Measurements from ENCODE around the gene TNPO2. TPM values are rescaled to one million over a fixed set of nuclear protein-coding genes. Genes with fewer than 3 reads are reported as not detected.

TNPO2 gene
- total RNA-seq, 1 donor from 2014 or later, result 23.9 TPM

Other genes with a start within 250 kb of the TNPO2 start
- gene ZNF709, start 239.1 kb downstream of the TNPO2 start, total RNA-seq, result 2.6 and 3.9 TPM in 2 replicates
- gene ZNF564, start 172.4 kb downstream of the TNPO2 start, total RNA-seq, result 6.8 and 9.1 TPM in 2 replicates
- 6.0 and 9.7 TPM in 2 replicates for gene ZNF490, start 113.1 kb downstream of the TNPO2 start, total RNA-seq
- gene ZNF791, start 113.0 kb downstream of the TNPO2 start, total RNA-seq, result 17.4 and 19.4 TPM in 2 replicates
- gene MAN2B1, start 57.2 kb downstream of the TNPO2 start, total RNA-seq, result 27.1 and 41.5 TPM in 2 replicates
- 7.5 and 10.9 TPM in 2 replicates for gene WDR83, start 57.1 kb downstream of the TNPO2 start, total RNA-seq
- gene DHPS, start 42.1 kb downstream of the TNPO2 start, total RNA-seq, result 58.6 and 60.9 TPM in 2 replicates
- gene GNG14, start 35.9 kb downstream of the TNPO2 start, total RNA-seq, result not detected in 2 replicates
- 8.4 and 14.8 TPM in 2 replicates for gene FBXW9, start 27.3 kb downstream of the TNPO2 start, total RNA-seq
- gene TRIR, start 10.8 kb upstream of the TNPO2 start, total RNA-seq, result 161 and 169 TPM in 2 replicates
- gene GET3, start 13.6 kb upstream of the TNPO2 start, total RNA-seq, result 113 and 115 TPM in 2 replicates
- gene BEST2, start 27.9 kb upstream of the TNPO2 start, total RNA-seq, result not detected in 2 replicates
- gene HOOK2, start 51.6 kb upstream of the TNPO2 start, total RNA-seq, result 11.4 and 11.5 TPM in 2 replicates
- 33.4 and 41.1 TPM in 2 replicates for gene JUNB, start 67.6 kb upstream of the TNPO2 start, total RNA-seq
- 186 and 250 TPM in 2 replicates for gene PRDX2, start 77.9 kb upstream of the TNPO2 start, total RNA-seq
- gene THSD8, start 78.1 kb upstream of the TNPO2 start, total RNA-seq, result 0.13 TPM in 1 of 2 replicates, not detected in the other
- 34.7 and 50.5 TPM in 2 replicates for gene RNASEH2A, start 82.7 kb upstream of the TNPO2 start, total RNA-seq
- not detected in 2 replicates for gene RTBDN, start 110.6 kb upstream of the TNPO2 start, total RNA-seq
- gene MAST1, start 114.6 kb upstream of the TNPO2 start, total RNA-seq, result 0.18 and 0.59 TPM in 2 replicates
- gene DNASE2, start 157.5 kb upstream of the TNPO2 start, total RNA-seq, result 18.4 and 24.6 TPM in 2 replicates
- gene KLF1, start 163.3 kb upstream of the TNPO2 start, total RNA-seq, result not detected in 2 replicates
- 25.3 and 29.8 TPM in 2 replicates for gene GCDH, start 167.2 kb upstream of the TNPO2 start, total RNA-seq
- 0.11 and 0.20 TPM in 2 replicates for gene SYCE2, start 195.4 kb upstream of the TNPO2 start, total RNA-seq
- 56.4 and 85.4 TPM in 2 replicates for gene FARSA, start 209.8 kb upstream of the TNPO2 start, total RNA-seq
- 1,409 and 2,169 TPM in 2 replicates for gene CALR, start 214.7 kb upstream of the TNPO2 start, total RNA-seq
- 81.2 and 84.6 TPM in 2 replicates for gene RAD23A, start 221.9 kb upstream of the TNPO2 start, total RNA-seq
- gene GADD45GIP1, start 233.3 kb upstream of the TNPO2 start, total RNA-seq, result 27.3 and 33.3 TPM in 2 replicates
- 0.07 TPM in 1 of 2 replicates, not detected in the other for gene DAND5, start 245.6 kb upstream of the TNPO2 start, total RNA-seq